A673 (cell line): ENCODE results near the gene ZNF277. TPM values are rescaled to one million over a fixed set of nuclear protein-coding genes. Genes with fewer than 3 reads are reported as not detected.

ENCODE experiments used
- BruUV-seq: library from RNA; stranded (reverse); fragments of 400-500 nt; replicated peaks from 2 replicates; lab custom pipeline; 2021; lab: Mats Ljungman, UMichigan
- CTCF ChIA-PET: fragments of 300-600 bp; sonication (Branson Sonifier 250); formaldehyde crosslinking; loops from one replicate; lab custom pipeline; 2022; ENCODE audit warnings: antibody characterized with exemption; lab: Charles Lee
- POLR2A ChIA-PET: fragments of 300-600 bp; sonication (Branson Sonifier 250); formaldehyde crosslinking; loops from one replicate; lab custom pipeline; 2022; ENCODE audit warnings: antibody characterized with exemption; ENCODE audit not compliant: low non-redundant PET; lab: Charles Lee
- DNase-seq: peaks from one replicate; pipeline ENCODE4 v3.0.0-alpha.2; 2015; ENCODE audit warnings: low spot score
- H3K27ac ChIP-seq: fragments of 200-600 bp; sonication (generic); 2 replicates; pipeline ENCODE4 v1.5.1; 2016; ENCODE audit warnings: mixed run types, low read depth, mild to moderate bottlenecking, mixed read lengths, antibody characterized with exemption, low read length; ENCODE audit not compliant: poor library complexity, severe bottlenecking
- H3K27me3 ChIP-seq: fragments of 200-600 bp; sonication (generic); replicated peaks from 2 replicates; pipeline ENCODE4 v1.6.1; 2017; ENCODE audit warnings: mixed run types, low read depth, mild to moderate bottlenecking, mixed read lengths, antibody characterized with exemption, low read length; ENCODE audit not compliant: insufficient read depth, poor library complexity
- H3K36me3 ChIP-seq: fragments of 200-600 bp; sonication (generic); 2 replicates; pipeline ENCODE4 v1.6.1; 2016; ENCODE audit warnings: mixed run types, mild to moderate bottlenecking, mixed read lengths, antibody characterized with exemption, low read length; ENCODE audit not compliant: insufficient read depth, poor library complexity, severe bottlenecking
- H3K4me1 ChIP-seq: fragments of 200-600 bp; sonication (generic); 2 replicates; pipeline ENCODE4 v1.6.1; 2017; ENCODE audit warnings: mixed run types, mild to moderate bottlenecking, mixed read lengths, antibody characterized with exemption, low read length; ENCODE audit not compliant: insufficient read depth, poor library complexity, severe bottlenecking
- H3K4me3 ChIP-seq: fragments of 200-600 bp; sonication (generic); 2 replicates; pipeline ENCODE4 v1.5.1; 2016; ENCODE audit warnings: low read depth, mixed run types, mild to moderate bottlenecking, mixed read lengths, low read length; ENCODE audit not compliant: poor library complexity, severe bottlenecking
- H3K9me3 ChIP-seq: fragments of 200-600 bp; sonication (generic); 2 replicates; pipeline ENCODE4 v1.6.1; 2016; ENCODE audit warnings: mixed run types, low read depth, mild to moderate bottlenecking, mixed read lengths, antibody characterized with exemption, low read length; ENCODE audit not compliant: poor library complexity, severe bottlenecking
- CTCF ChIP-seq: fragments of 300-800, 200-600 bp; sonication (generic); conservative IDR thresholded peaks from 2 replicates; pipeline ENCODE4 v1.5.1; 2017; ENCODE audit warnings: low read depth, mild to moderate bottlenecking, antibody characterized with exemption, low read length, moderate library complexity, mixed read lengths
- EZH2 ChIP-seq: fragments of 200-600 bp; sonication (generic); IDR thresholded peaks from 2 replicates; pipeline ENCODE4 v1.6.1; 2017; ENCODE audit warnings: borderline replicate concordance, low read depth, mild to moderate bottlenecking, mixed read lengths, antibody characterized with exemption, low read length; ENCODE audit not compliant: poor library complexity, severe bottlenecking
- intact Hi-C: fragments of 100-400 bp; cut with micrococcal nuclease; formaldehyde crosslinking; loops from one replicate; pipeline ENCODE4 v1.10.0; 2022; ENCODE audit not compliant: unreplicated experiment
- total RNA-seq: library from RNA; stranded (reverse); gene quantifications from 2 replicates; pipeline ENCODE4 v1.2.3, GENCODE V29; 2021

The ZNF277 gene
- total RNA-seq, 1 experiment from 2014 or later: 17.7 TPM

DNA sequence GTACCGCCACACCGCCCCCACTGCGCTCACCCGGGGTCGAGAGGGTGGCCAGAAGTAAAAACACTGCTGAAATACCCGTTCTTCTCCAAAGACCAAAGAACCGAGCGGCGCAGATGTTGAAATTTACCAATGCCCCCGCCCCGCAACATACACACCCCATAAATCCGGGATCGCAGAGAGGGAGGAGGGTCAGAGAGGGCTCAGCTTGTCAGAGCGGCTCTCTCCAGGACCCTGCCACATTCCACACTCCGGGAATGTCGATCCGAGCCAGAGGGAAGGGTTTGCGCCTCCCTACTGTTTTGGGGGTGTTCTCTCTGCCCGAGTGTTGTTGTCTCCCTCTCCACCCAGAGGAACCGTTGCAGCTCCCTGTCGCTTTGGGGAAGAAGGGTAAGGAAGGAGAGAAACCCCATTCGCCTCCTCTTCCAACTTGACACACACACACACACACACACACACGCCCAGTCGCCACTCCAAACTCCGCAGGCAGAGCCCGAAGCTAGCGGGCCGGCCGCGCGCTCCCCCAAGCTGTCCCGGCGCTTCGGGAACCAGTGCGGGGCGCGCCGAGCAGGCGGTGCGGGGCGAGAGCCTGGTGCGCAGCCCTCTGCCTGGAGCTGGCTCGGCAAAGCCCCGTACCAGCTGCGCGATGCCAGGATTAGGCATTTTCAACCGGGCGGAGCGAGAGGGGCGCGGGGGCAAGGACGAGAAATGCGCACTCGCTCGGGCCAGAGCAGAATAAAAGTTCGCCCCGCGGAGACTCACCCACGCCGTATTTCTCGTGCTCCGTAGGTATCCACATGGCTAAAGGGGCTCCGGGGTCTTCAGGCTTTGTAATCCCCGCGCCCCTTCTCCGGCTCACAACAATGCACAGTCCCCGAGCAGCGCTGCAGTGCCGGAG is 905 bp upstream of the ZNF277 start:
- intact Hi-C loops: loop anchor here (2.0 to 10.0 kb wide), 4 partner anchors 123 to 453 kb away; no protein-coding TSS in a partner anchor
- DNase-seq: peak; percentile 62
- peaks cover 24% of the 10 kb centered on the region for H3K4me1 ChIP-seq
- H3K4me3 ChIP-seq: peak overlapping the region; percentile 96
- no TSS peak for BruUV-seq
- CTCF ChIA-PET: no interaction called here
- no peaks in the 10 kb centered on the region for H3K36me3 ChIP-seq
- POLR2A ChIA-PET: interaction anchor here (0.6 to 0.7 kb wide), 2 partner anchors 120 to 205 kb away, joined by 3 to 5 read pairs; no protein-coding TSS in a partner anchor
- H3K9me3 ChIP-seq: no peaks in the 10 kb centered on the region
- no peaks in the 10 kb centered on the region for H3K27me3 ChIP-seq
- H3K27ac ChIP-seq: peak overlapping the region; percentile 79
- no peak for TF ChIP-seq EZH2
- no peak for TF ChIP-seq CTCF

DNA sequence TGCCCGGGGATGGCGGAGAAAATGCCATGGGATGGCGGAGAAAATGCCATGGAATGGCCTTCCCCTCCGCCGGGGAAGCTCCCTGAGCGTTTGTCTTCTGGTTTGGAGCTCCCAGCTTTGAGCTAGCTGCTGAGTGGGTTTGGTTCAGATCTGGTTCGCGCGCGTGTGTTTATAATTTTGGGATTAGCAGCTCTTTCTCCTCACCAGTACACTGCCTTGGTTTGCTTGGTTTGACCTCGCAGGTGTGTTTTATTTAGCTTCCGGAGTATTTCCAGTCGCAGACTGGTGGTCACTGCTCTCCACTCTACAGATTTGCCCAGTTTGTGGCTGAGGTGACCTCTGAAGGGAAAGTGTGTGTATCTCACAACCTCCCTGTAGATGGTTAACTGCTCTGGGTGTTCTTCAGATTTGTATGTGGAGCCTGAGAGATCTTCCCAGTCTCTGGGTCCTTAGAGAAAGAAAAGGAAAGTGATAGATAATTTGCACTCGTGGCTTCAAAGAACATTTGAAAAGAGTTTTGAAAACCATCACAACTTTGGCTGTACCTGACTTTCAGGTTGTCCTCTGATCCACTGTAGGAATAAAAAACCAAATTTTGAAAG is 597 bp downstream of the ZNF277 start:
- Histone ChIP-seq H3K36me3 (no peaks in the 10 kb centered on the region), H3K9me3 (no peaks in the 10 kb centered on the region), H3K4me1 (peaks cover 17% of the 10 kb centered on the region), H3K27me3 (no peaks in the 10 kb centered on the region), H3K27ac (peak overlapping the region; percentile 85), H3K4me3 (peak overlapping the region; percentile 96)
- ChIA-PET CTCF (no interaction called here), POLR2A (no interaction called here)
- BruUV-seq: TSS peak; percentile 74
- intact Hi-C loops: loop anchor here (2.0 to 10.0 kb wide), 4 partner anchors 125 to 455 kb away; no protein-coding TSS in a partner anchor
- no peak for DNase-seq
- TF ChIP-seq CTCF (no peak), EZH2 (no peak)

GRCh38 chr7:112207765-112208164 is 1.3 kb downstream of the ZNF277 start:
- DNase-seq: no peak
- H3K27ac ChIP-seq: no peak overlapping the region
- ChIA-PET POLR2A (no interaction called here), CTCF (no interaction called here)
- no TSS peak for BruUV-seq
- intact Hi-C loops: loop anchor here (2.0 to 10.0 kb wide), 4 partner anchors 125 to 455 kb away; no protein-coding TSS in a partner anchor
- H3K27me3 ChIP-seq: no peaks in the 10 kb centered on the region
- no peaks in the 10 kb centered on the region for H3K36me3 ChIP-seq
- H3K4me3 ChIP-seq: no peak overlapping the region
- peaks cover 16% of the 10 kb centered on the region for H3K4me1 ChIP-seq
- TF ChIP-seq EZH2 (no peak), CTCF (no peak)
- no peaks in the 10 kb centered on the region for H3K9me3 ChIP-seq
